Adrenal gland (tissue), 12 donors: Measurements from ENCODE around the gene IFT88. TPM values are rescaled to one million over a fixed set of nuclear protein-coding genes. Genes with fewer than 3 reads are reported as not detected.

Source experiments
- DNase-seq, 7 donors: peaks; one replicate each; pipeline ENCODE4 v3.0.0-alpha.2; 2019 to 2020
- H3K27ac ChIP-seq, 5 donors: fragments of 200-600 bp; sonication (generic) in 4 of 5; 1 replicate in 3 of 5; 2 replicates in 2 of 5; pipeline versions ENCODE4 v1.5.1 to v1.8.0; 2016 to 2020; ENCODE audit warnings: mild to moderate bottlenecking in 1 of 5
- H3K27me3 ChIP-seq: fragments of 200-600 bp; 2 replicates; pipeline ENCODE4 v1.8.0; 2021
- H3K36me3 ChIP-seq, 2 donors: fragments of 200-600 bp; replicated peaks in 1 of 2; 1 replicate in 1 of 2; 2 replicates in 1 of 2; pipeline versions ENCODE4 v1.5.1 to v1.8.0; 2018 to 2022
- H3K4me1 ChIP-seq, 2 donors: fragments of 200-600 bp; replicated peaks in 1 of 2; 1 replicate in 1 of 2; 2 replicates in 1 of 2; pipeline versions ENCODE4 v1.5.1 to v1.8.0; 2018 to 2021
- H3K4me3 ChIP-seq, 4 donors: fragments of 200-600 bp; sonication (generic) in 3 of 4; one replicate each; pipeline ENCODE4 v1.5.1; 2016 to 2018
- H3K9me3 ChIP-seq, 3 donors: fragments of 200-600 bp; sonication (generic) in 1 of 3; replicated peaks in 1 of 3; 1 replicate in 2 of 3; 2 replicates in 1 of 3; pipeline versions ENCODE4 v1.5.1 to v1.8.0; 2016 to 2021
- POLR2A ChIP-seq, 2 donors: fragments of 450-650 bp; IDR thresholded peaks; one replicate each; pipeline ENCODE4 v1.6.1; 2017; ENCODE audit warnings: antibody characterized with exemption in 2 of 2, mild to moderate bottlenecking in 2 of 2, moderate library complexity in 1 of 2
- WGBS, 4 donors: extraction: QIAGEN DNeasy Blood & Tissue Kit in 2 of 4; methylation state at CpG; one replicate each; pipeline versions ENCODE4 v1.1.5 to v1.1.7; 2013 to 2017; 5-methylcytosine and 5-hydroxymethylcytosine counted together
- intact Hi-C, 2 donors: fragments of 100-400 bp; cut with DNase I; formaldehyde crosslinking; loops; one replicate each; pipeline versions ENCODE4 v1.14.1 to v1.15.0; 2022 to 2023
- polyA plus RNA-seq, 3 donors: library from polyadenylated mRNA; stranded (reverse); fragments of 200-250 nt in 2 of 3; fragments of 350-450 nt in 1 of 3; fragmentation: Illumina TruSeq in 1 of 3; extraction: RNeasy Lipid Tissue Mini Kit (QIAGEN cat#74804) in 1 of 3; gene quantifications; one replicate each; pipeline ENCODE4 v1.2.3, GENCODE V29; 2013 to 2014
- total RNA-seq, 9 donors: library from RNA; depleted of rRNA in 4 of 9; stranded (reverse); fragments of >200 nt in 4 of 9; fragments of 120-200 nt in 1 of 9; fragmentation: NEBNext Ultra II Directional in 1 of 9; extraction: Animal tissue kit (Norgen Biotek cat#: 25700) in 1 of 9; gene quantifications; one replicate each; pipeline versions ENCODE4 v1.1.0 to v1.2.4, GENCODE V29; 2013 to 2023
- TF ChIP-seq, protein P1 (sequence below), 6 experiments: fragments of 450-650 bp in 4 of 6; fragments of 200-600 bp in 2 of 6; sonication (generic) in 1 of 6; IDR thresholded peaks; 1 replicate in 5 of 6; 2 replicates in 1 of 6; pipeline versions ENCODE4 v1.5.1 to v1.8.0; 2016 to 2021; ENCODE audit warnings: antibody characterized with exemption in 6 of 6, mild to moderate bottlenecking in 2 of 6, moderate library complexity in 1 of 6
- donor health status: healthy with polysubstance abuse.
- donor health status: Bipolar disorder and iron deficiency.
- donor health status: DM: yes; HTN: yes; CAD: no.
- donor health status: DM: no; HTN: no; CAD: no.
- donor health status: DM: no; HTN: no; CAD: no.
- donor health status: DM: yes; HTN: yes; CAD: no.

The IFT88 gene
- total and polyA plus RNA-seq, 12 donors, result 7.0 to 22.9 (median 15.2) TPM

DNA sequence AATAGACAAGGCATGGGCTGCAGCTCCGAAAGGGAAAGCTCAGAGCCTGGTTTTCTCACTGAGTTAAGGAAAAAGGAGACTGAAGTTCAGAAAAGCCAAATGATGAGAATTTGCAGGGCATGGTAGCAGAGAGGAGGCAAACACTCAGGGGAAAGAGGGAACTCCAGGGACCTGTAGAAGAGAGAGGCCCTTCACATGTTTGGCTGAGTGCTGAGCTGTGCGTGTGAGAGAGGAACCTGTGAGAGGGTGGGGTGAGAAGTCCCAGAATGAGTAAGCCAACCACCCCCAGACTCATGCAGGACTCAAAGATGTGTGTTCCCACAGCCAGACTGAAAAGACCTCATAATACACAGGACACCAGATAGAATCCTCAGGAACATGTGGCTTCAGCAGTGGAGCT lies 38.5 kb upstream of the IFT88 start:
- Histone ChIP-seq H3K9me3 (no peaks in the 10 kb centered on the region), H3K27ac (no peak overlapping the region), H3K36me3 (no peaks in the 10 kb centered on the region), H3K27me3 (no peaks in the 10 kb centered on the region), H3K4me3 (no peak overlapping the region), H3K4me1 (peaks cover 0 to 6% of the 10 kb centered on the region in 2 donors)
- TF ChIP-seq POLR2A (IDR thresholded peaks at IDR 0.05), result no peak
- TF ChIP-seq, protein P1, sequence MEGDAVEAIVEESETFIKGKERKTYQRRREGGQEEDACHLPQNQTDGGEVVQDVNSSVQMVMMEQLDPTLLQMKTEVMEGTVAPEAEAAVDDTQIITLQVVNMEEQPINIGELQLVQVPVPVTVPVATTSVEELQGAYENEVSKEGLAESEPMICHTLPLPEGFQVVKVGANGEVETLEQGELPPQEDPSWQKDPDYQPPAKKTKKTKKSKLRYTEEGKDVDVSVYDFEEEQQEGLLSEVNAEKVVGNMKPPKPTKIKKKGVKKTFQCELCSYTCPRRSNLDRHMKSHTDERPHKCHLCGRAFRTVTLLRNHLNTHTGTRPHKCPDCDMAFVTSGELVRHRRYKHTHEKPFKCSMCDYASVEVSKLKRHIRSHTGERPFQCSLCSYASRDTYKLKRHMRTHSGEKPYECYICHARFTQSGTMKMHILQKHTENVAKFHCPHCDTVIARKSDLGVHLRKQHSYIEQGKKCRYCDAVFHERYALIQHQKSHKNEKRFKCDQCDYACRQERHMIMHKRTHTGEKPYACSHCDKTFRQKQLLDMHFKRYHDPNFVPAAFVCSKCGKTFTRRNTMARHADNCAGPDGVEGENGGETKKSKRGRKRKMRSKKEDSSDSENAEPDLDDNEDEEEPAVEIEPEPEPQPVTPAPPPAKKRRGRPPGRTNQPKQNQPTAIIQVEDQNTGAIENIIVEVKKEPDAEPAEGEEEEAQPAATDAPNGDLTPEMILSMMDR (IDR thresholded peaks at IDR 0.05), result no peak
- intact Hi-C loops, result no loop called here
- DNase-seq, result peak in 1 of 7 donors; percentile 20
- WGBS, 4 donors, result 81 to 92% (median 89%) methylated on average over 2 of the region's 2 CpGs

- Histone ChIP-seq H3K27me3 (no peaks in the 10 kb centered on the region), H3K4me3 (no peak overlapping the region), H3K27ac (no peak overlapping the region), H3K9me3 (peaks cover 0 to 9% (median 0%) of the 10 kb centered on the region in 3 donors), H3K4me1 (no peaks in the 10 kb centered on the region), H3K36me3 (no peaks in the 10 kb centered on the region)
- 67 to 86% (median 81%) methylated on average over 4 to 10 of the region's 10 CpGs for WGBS, 4 donors
- DNase-seq, result no peak
- TF ChIP-seq, protein P1 (IDR thresholded peaks at IDR 0.05), result no peak
- no peak for TF ChIP-seq POLR2A (IDR thresholded peaks at IDR 0.05)
- intact Hi-C loops, result no loop called here
Measured at GRCh38 chr13:20534038-20534608, 32.8 kb upstream of the IFT88 start.

DNA sequence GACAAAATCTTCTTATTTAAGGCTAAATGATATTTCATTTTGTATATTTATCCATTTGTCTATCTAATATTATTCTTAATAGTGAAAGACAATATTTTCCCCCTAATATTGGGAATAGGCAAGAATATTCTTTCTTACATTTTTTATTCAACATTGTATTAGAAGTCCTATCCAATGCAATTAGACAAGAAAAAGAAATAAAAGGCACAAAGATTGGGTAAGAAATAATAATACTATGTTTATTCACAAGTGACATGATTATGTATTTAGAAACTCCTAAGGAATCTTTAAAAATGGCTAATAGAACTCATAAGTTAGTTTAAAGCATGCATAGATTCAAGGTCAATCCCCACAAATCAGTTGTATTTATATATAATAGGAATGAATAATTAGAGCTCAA lies 30.0 kb upstream of the IFT88 start:
- Histone ChIP-seq H3K36me3 (no peaks in the 10 kb centered on the region), H3K27ac (no peak overlapping the region), H3K9me3 (peaks cover 0 to 9% (median 0%) of the 10 kb centered on the region in 3 donors), H3K27me3 (no peaks in the 10 kb centered on the region), H3K4me3 (no peak overlapping the region), H3K4me1 (no peaks in the 10 kb centered on the region)
- intact Hi-C loops, result no loop called here
- TF ChIP-seq, protein P1 (IDR thresholded peaks at IDR 0.05), result no peak
- no peak for TF ChIP-seq POLR2A (IDR thresholded peaks at IDR 0.05)
- no peak for DNase-seq

GRCh38 chr13:20544201-20544923 lies 22.6 kb upstream of the IFT88 start:
- intact Hi-C loops, result no loop called here
- Histone ChIP-seq H3K36me3 (no peaks in the 10 kb centered on the region), H3K4me3 (no peak overlapping the region), H3K9me3 (no peaks in the 10 kb centered on the region), H3K4me1 (no peaks in the 10 kb centered on the region), H3K27ac (no peak overlapping the region), H3K27me3 (no peaks in the 10 kb centered on the region)
- no peak for DNase-seq
- WGBS, 4 donors, result 64 to 80% (median 77%) methylated on average over 7 of the region's 7 CpGs
- TF ChIP-seq POLR2A (IDR thresholded peaks at IDR 0.05), result no peak
- TF ChIP-seq, protein P1 (IDR thresholded peaks at IDR 0.05), result no peak
